GM12801 (cell line): ENCODE results near the gene AMBRA1.

ENCODE experiments used
- CTCF ChIP-seq: IDR thresholded peaks from one replicate; pipeline ENCODE4 v1.5.1; 2011; ENCODE audit warnings: control low read depth; ENCODE audit not compliant: insufficient read length; ENCODE audit errors: extremely low read depth

AMBRA1 gene

GRCh38 chr11:46450846-46451477 lies 142.9 kb downstream of the AMBRA1 start:
- no peak for TF ChIP-seq CTCF

GRCh38 chr11:46447544-46447943 lies 146.3 kb downstream of the AMBRA1 start:
- no peak for TF ChIP-seq CTCF

GRCh38 chr11:46445920-46446771 lies 147.7 kb downstream of the AMBRA1 start:
- no peak for TF ChIP-seq CTCF

- TF ChIP-seq CTCF = no peak
Measured at GRCh38 chr11:46445192-46445919, 148.5 kb downstream of the AMBRA1 start.

GRCh38 chr11:46444305-46444704 lies 149.5 kb downstream of the AMBRA1 start:
- TF ChIP-seq CTCF = no peak

GRCh38 chr11:46438211-46438610 lies 155.6 kb downstream of the AMBRA1 start:
- no peak for TF ChIP-seq CTCF

- TF ChIP-seq CTCF = no peak
Measured at GRCh38 chr11:46437122-46437689, 156.6 kb downstream of the AMBRA1 start.
